Measurements from ENCODE around the gene ATP6V0C.

The ATP6V0C gene

GRCh38 chr16:2501946-2502895 lies 11.5 kb upstream of the ATP6V0C start:
- TF ChIP-seq, protein P1, sequence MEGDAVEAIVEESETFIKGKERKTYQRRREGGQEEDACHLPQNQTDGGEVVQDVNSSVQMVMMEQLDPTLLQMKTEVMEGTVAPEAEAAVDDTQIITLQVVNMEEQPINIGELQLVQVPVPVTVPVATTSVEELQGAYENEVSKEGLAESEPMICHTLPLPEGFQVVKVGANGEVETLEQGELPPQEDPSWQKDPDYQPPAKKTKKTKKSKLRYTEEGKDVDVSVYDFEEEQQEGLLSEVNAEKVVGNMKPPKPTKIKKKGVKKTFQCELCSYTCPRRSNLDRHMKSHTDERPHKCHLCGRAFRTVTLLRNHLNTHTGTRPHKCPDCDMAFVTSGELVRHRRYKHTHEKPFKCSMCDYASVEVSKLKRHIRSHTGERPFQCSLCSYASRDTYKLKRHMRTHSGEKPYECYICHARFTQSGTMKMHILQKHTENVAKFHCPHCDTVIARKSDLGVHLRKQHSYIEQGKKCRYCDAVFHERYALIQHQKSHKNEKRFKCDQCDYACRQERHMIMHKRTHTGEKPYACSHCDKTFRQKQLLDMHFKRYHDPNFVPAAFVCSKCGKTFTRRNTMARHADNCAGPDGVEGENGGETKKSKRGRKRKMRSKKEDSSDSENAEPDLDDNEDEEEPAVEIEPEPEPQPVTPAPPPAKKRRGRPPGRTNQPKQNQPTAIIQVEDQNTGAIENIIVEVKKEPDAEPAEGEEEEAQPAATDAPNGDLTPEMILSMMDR (IDR thresholded peaks at IDR 0.05), result no peak

GRCh38 chr16:2505695-2506094 lies 8.1 kb upstream of the ATP6V0C start:
- TF ChIP-seq, protein P1 (IDR thresholded peaks at IDR 0.05), result no peak

DNA sequence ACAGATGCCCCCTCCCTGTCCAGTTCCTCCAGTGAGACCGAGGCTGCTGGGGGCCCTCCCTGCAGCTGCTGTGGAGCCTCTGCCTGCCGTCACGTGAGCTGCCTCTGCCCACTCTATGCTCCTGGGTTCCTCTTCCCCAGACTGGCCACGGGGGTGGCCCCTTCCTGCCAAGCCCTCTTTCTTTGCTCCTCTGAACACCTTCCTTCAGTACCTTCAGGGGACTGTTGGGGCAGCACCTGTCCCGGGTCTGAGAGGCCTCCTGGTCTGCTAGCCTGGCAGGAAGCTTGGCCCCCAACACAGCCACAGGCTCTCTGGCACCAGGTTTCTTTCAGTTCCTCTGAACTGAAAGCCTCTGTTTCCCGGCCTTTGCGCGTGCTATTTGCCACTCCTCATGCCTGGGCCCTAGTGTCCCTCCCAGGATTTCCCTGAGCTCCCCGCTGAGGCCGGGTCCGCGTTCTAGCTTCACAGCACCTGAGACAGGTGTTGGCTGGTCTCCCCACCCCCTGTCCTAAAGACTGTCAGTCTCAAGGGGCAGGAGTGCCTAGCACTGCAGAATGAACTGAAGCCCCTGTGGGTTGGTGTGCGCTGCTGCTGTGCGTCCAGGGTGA lies 6.6 kb upstream of the ATP6V0C start:
- TF ChIP-seq, protein P1 (IDR thresholded peaks at IDR 0.05), result no peak

- TF ChIP-seq, protein P1 (IDR thresholded peaks at IDR 0.05), result no peak
Observed at GRCh38 chr16:2507665-2508064, 6.1 kb upstream of the ATP6V0C start.

DNA sequence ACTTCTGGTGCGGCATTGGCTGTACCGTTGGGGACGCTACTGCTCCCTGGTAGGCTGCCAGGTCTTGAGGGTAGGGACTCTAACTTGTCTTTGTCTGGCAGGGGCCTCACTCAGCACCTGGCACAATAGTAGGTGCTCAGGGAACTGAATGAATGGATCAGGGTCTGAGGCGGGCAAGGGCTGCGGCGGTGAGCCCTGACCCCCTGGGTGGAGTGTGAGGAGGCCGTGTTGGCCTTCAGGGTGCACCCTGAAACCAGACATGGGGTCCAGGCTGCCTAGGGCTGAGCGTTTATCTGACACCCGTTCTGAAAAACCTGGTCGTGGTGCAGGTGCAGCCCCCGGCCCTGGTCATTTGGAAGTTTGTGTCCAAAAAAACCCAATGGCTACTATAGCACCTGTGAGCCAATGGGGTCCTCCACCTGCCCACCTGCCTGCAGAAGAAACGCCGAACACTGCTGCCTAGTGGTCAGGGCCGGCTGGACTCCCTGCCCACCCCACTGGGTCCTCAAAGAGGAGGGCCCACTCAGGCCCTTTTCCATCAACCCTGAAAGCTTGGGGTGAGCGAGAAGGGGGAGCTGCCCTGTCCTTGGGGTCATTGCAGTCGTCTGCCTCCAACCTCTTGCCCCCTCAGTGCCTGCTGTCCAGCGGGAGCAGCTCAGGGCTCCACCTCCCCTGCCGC lies 4.9 kb upstream of the ATP6V0C start:
- TF ChIP-seq, protein P1 (IDR thresholded peaks at IDR 0.05), result no peak

DNA sequence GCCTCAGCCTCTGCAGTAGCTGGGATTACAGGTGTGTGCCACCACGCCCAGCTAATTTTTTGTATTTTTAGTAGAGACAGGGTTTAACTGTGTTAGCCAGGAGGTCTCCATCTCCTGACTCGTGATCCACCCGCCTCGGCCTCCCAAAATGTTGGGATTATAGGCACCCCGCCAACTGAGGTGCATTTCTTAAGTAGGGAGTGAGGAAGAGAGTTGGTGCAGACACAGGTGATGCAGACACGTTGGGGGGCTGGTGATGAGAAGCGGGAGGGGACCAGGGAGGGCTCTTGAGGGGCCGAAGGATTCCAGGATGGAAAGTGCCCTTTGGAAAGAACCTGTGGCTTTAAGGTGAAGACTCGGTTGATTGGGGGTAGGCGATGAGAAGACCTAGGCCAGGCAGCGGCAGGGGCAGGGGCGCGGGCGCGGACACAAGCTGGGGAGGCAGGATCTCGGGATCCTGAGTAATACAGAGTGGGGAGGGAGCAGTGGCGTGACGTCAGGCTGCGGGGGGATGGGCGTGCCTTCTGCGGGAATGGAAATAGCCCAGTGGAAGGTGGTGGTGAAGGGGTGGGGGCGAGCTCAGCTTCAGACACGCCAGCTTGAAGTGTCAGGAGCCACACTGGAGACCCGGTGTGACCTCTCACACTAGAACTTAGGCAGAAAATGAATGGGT lies 2.5 kb upstream of the ATP6V0C start:
- TF ChIP-seq, protein P1 (IDR thresholded peaks at IDR 0.05), result no peak
